GM12878 (cell line): ENCODE results near the gene FIZ1. TPM values are rescaled to one million over a fixed set of nuclear protein-coding genes. Genes with fewer than 3 reads are reported as not detected.

ENCODE experiments used
- ATAC-seq: fragments of 200-7000 bp; cut with Tn5 transposase; 3 replicates; pipeline ENCODE4 v1.9.1; 2020; ENCODE audit warnings: mild to moderate bottlenecking, moderate library complexity
- BruUV-seq: library from RNA; stranded (reverse); fragments of 400-500 nt; replicated peaks from 2 replicates; lab custom pipeline; 2021; lab: Mats Ljungman, UMichigan
- CTCF ChIA-PET: fragments of 300-600 bp; sonication (Branson Sonifier 250); formaldehyde crosslinking; extraction: SDS; loops from one replicate; lab custom pipeline; 2021; ENCODE audit warnings: inconsistent platforms; lab: Yijun Ruan, JAX
- POLR2A ChIA-PET: fragments of 350-600 bp; formaldehyde crosslinking; extraction: SDS; loops from one replicate; lab custom pipeline; 2021; ENCODE audit warnings: inconsistent platforms; lab: Charles Lee
- RAD21 ChIA-PET: fragments of 300-600 bp; sonication (Branson Sonifier 250); formaldehyde crosslinking; loops from one replicate; lab custom pipeline; 2023; ENCODE audit warnings: antibody characterized with exemption; ENCODE audit not compliant: unreplicated experiment; lab: Charles Lee
- SMC1A ChIA-PET: fragments of 300-600 bp; sonication (Branson Sonifier 250); formaldehyde crosslinking; loops from one replicate; lab custom pipeline; 2023; ENCODE audit not compliant: unreplicated experiment, uncharacterized antibody; lab: Charles Lee
- DNase-seq: peaks from one replicate; pipeline ENCODE4 v3.0.0-alpha.2; 2011; ENCODE audit warnings: low read depth, low spot score
- FAIRE-seq: peaks from 3 replicates; lab custom pipeline; 2011; peaks lifted over from hg19 to GRCh38; lab: Jason Lieb, UNC
- H2AFZ ChIP-seq: 2 replicates; pipeline ENCODE4 v1.6.0; 2011; ENCODE audit warnings: low read depth, low read length, control low read depth; ENCODE audit not compliant: control insufficient read depth
- H3K27ac ChIP-seq: 2 replicates; pipeline ENCODE4 v1.5.1; 2011; ENCODE audit warnings: control low read depth; ENCODE audit not compliant: control insufficient read depth, insufficient read depth
- H3K27me3 ChIP-seq, 2 experiments: replicated peaks in 1 of 2; 2 replicates each; pipeline versions ENCODE4 v1.6.0 to v1.6.1; 2011; ENCODE audit warnings: low read length in 1 of 2; ENCODE audit not compliant: control insufficient read depth in 2 of 2, insufficient read depth in 2 of 2
- H3K36me3 ChIP-seq, 2 experiments: 2 replicates each; pipeline ENCODE4 v1.5.1; 2011; ENCODE audit warnings: low read length in 1 of 2; ENCODE audit not compliant: control insufficient read depth in 2 of 2, insufficient read depth in 2 of 2
- H3K4me1 ChIP-seq: 2 replicates; pipeline ENCODE4 v1.6.1; 2011; ENCODE audit warnings: mild to moderate bottlenecking, low read length, moderate library complexity, mixed read lengths; ENCODE audit not compliant: control insufficient read depth, insufficient read depth
- H3K4me2 ChIP-seq: 2 replicates; pipeline ENCODE4 v1.6.0; 2011; ENCODE audit warnings: control low read depth; ENCODE audit not compliant: control insufficient read depth, insufficient read depth
- H3K4me3 ChIP-seq: fragments of 200-600 bp; sonication (generic); 2 replicates; pipeline ENCODE4 v1.5.1; 2016
- H3K79me2 ChIP-seq: 2 replicates; pipeline ENCODE4 v1.6.0; 2011; ENCODE audit warnings: low read length; ENCODE audit not compliant: control insufficient read depth, insufficient read depth
- H3K9ac ChIP-seq: 2 replicates; pipeline ENCODE4 v1.8.0; 2011; ENCODE audit warnings: low read length, control low read depth, mixed read lengths; ENCODE audit not compliant: control insufficient read depth, insufficient read depth
- H3K9me3 ChIP-seq: replicated peaks from 3 replicates; pipeline ENCODE4 v1.5.1; 2011; ENCODE audit warnings: mild to moderate bottlenecking, low read length; ENCODE audit not compliant: control insufficient read depth, insufficient read depth
- H4K20me1 ChIP-seq: 2 replicates; pipeline ENCODE4 v1.6.0; 2011; ENCODE audit not compliant: control insufficient read depth, insufficient read depth
- BCL11A ChIP-seq: IDR thresholded peaks from 2 replicates; pipeline ENCODE4 v1.6.1; 2011; ENCODE audit warnings: low read depth, low read length
- CBFB ChIP-seq: IDR thresholded peaks from 2 replicates; pipeline ENCODE4 v1.6.1; 2016; ENCODE audit warnings: antibody characterized with exemption, low read depth
- E2F4 ChIP-seq: IDR thresholded peaks from 2 replicates; pipeline ENCODE4 v1.6.1; 2012; ENCODE audit warnings: low read depth, low read length, improper control_type of control experiment
- EED ChIP-seq: sonication (generic); IDR thresholded peaks from 2 replicates; pipeline ENCODE4 v1.6.1; 2016; ENCODE audit warnings: antibody characterized with exemption, low read depth
- EP300 ChIP-seq, 2 experiments: fragments of 150-350 bp in 1 of 2; IDR thresholded peaks; 2 replicates each; pipeline ENCODE4 v1.6.1; 2011 to 2012; ENCODE audit warnings: low read depth in 2 of 2, low read length in 2 of 2, borderline replicate concordance in 1 of 2, improper control_type of control experiment in 1 of 2, inconsistent platforms in 1 of 2; ENCODE audit not compliant: control insufficient read depth in 1 of 2
- GABPA ChIP-seq: IDR thresholded peaks from 2 replicates; pipeline ENCODE4 v1.6.1; 2014; ENCODE audit warnings: antibody characterized with exemption, low read depth, mild to moderate bottlenecking, inconsistent platforms
- IRF4 ChIP-seq: IDR thresholded peaks from 2 replicates; pipeline ENCODE4 v1.6.1; 2011; ENCODE audit warnings: low read depth, low read length
- KDM1A ChIP-seq: fragments of 200-600 bp; sonication (generic); IDR thresholded peaks from 2 replicates; pipeline ENCODE4 v1.6.1; 2016; ENCODE audit warnings: borderline replicate concordance
- MYB ChIP-seq: fragments of 150-350 bp; IDR thresholded peaks from 2 replicates; pipeline ENCODE4 v1.6.1; 2014; ENCODE audit warnings: mild to moderate bottlenecking, low read depth, low read length, borderline replicate concordance
- NFIC ChIP-seq: IDR thresholded peaks from 2 replicates; pipeline ENCODE4 v1.6.1; 2012; ENCODE audit warnings: low read depth, mild to moderate bottlenecking, inconsistent platforms, low read length, moderate library complexity
- NR2F1 ChIP-seq: fragments of 450-650 bp; conservative IDR thresholded peaks from 2 replicates; pipeline ENCODE4 v1.6.1; 2017; ENCODE audit warnings: mild to moderate bottlenecking
- NRF1 ChIP-seq: conservative IDR thresholded peaks from 2 replicates; pipeline ENCODE4 v1.6.1; 2011; ENCODE audit warnings: mild to moderate bottlenecking, low read depth, low read length, improper control_type of control experiment
- RAD21 ChIP-seq: IDR thresholded peaks from 2 replicates; pipeline ENCODE4 v1.6.1; 2011; ENCODE audit warnings: mild to moderate bottlenecking, low read depth, low read length, moderate library complexity; ENCODE audit not compliant: insufficient read depth
- RELA ChIP-seq: fragments of 450-650 bp; IDR thresholded peaks from 2 replicates; pipeline ENCODE4 v1.8.0; 2014; ENCODE audit warnings: borderline replicate concordance; ENCODE audit not compliant: partially characterized antibody
- TAF1 ChIP-seq: IDR thresholded peaks from 2 replicates; pipeline ENCODE4 v1.6.1; 2011; ENCODE audit warnings: mild to moderate bottlenecking, low read depth, low read length, borderline replicate concordance
- TARDBP ChIP-seq: IDR thresholded peaks from 2 replicates; pipeline ENCODE4 v1.6.1; 2016; ENCODE audit warnings: borderline replicate concordance
- ZNF687 ChIP-seq: fragments of 450-650 bp; IDR thresholded peaks from 2 replicates; pipeline ENCODE4 v1.6.1; 2017; ENCODE audit warnings: mild to moderate bottlenecking, moderate library complexity
- WGBS: methylation state at CpG from one replicate; pipeline ENCODE4 v1.1.6; 2016; ENCODE audit warnings: low lambda C conversion rate; ENCODE audit not compliant: insufficient replicate concordance, insufficient coverage; ENCODE audit errors: missing lambda C conversion rate; 5-methylcytosine and 5-hydroxymethylcytosine counted together
- in situ Hi-C: fragments of 300-500 bp; cut with MboI; formaldehyde crosslinking; loops from 9 replicates; pipeline ENCODE4 v1.14.3; 2018; ENCODE audit warnings: mixed read lengths
- intact Hi-C: fragments of 100-400 bp; cut with micrococcal nuclease; formaldehyde crosslinking; loops from one replicate; pipeline ENCODE4 v1.14.2; 2022; ENCODE audit not compliant: unreplicated experiment
- polyA plus RNA-seq, 11 experiments: library from polyadenylated mRNA; depleted of rRNA in 4 of 11; unstranded in 6 of 11; stranded (reverse) in 5 of 11; fragments of >200 nt; fragmentation: Nextera tagmentation in 4 of 11; fragmentation: Illumina TruSeq in 1 of 11; extraction: Ambion mirVana in 4 of 11; extraction: Trizol in 1 of 11; gene quantifications; 1 replicate in 1 of 11; 2 replicates in 10 of 11; pipeline versions ENCODE4 v1.2.1 to v1.2.3, GENCODE V29; 2011 to 2016; ENCODE audit warnings: inconsistent platforms in 2 of 11, missing spikeins in 2 of 11, low read depth in 1 of 11
- total RNA-seq, 4 experiments: library from RNA; depleted of rRNA in 3 of 4; stranded (reverse); fragments of >200 nt in 3 of 4; fragmentation: Illumina TruSeq in 1 of 4; extraction: Trizol in 1 of 4; gene quantifications; 2 replicates each; pipeline versions ENCODE4 v1.2.1 to v1.2.3, GENCODE V29; 2013 to 2021

FIZ1 gene
- total and polyA plus RNA-seq, 10 of the 15 experiments (the other 5 are each of a cell fraction or from before 2014, with no cell fraction given): 0.60 to 16.8 (median 4.2) TPM

DNA sequence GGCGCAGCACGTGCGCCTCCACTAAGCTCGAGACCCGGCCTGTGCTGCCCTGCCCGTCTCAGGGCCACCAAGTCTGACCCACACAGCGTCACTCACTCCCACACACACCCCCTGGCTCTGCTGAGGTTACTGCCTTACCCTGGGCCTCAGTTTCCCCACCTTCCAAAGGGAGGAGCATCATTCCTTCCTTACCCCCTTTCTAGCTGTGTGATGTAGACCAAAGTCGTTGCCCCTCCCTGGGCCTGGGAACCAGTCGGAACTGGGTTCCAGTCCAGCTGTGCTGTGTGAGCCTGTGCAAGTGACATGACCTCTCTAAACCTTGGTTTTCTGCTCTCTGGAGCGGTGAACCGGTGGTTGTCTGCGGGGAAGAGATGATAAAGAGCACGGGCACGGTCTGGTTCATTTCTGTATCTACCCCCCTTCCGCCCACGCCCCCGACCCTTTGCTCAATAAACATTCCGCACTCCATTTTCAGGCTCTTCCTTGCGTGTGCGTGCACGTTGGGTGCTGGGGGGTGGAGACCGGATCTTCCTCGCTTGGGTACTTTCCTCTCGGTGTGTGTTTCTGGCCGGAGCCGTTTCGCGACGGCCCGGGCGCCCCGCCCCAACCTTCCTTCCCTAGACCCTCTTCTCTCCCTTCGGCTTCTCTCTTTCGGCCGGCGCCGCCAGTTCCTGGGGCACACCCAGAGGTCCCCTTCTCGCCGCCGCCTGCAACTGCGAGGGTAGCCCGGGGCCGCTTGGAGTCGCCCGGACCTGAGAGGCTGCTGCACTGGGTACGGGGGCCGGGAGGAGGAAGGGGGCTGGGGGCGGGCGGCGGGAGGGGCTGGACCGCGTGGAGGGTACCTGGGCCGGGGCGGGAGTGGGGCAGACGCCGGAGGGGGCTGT, 43.9 kb upstream of the FIZ1 start, which contains the start of gene ZNF581:
ZNF581 (plus strand) TSS at position 647 of the 884 bp plus-strand sequence. CDS start 923 bp downstream, outside the sequence.
- peak within 1 kb of the TSS; percentile 64 for H3K27ac ChIP-seq
- no peaks in the 10 kb centered on the region for H4K20me1 ChIP-seq
- H3K79me2 ChIP-seq: peaks cover 63% of the 10 kb centered on the region
- in situ Hi-C loops (no loop called here), intact Hi-C loops (loop anchor here (5.0 kb wide), 2 partner anchors 34 to 41 kb away; partner anchors contain the start of genes EPN1 and ZNF524)
- H3K9me3 ChIP-seq: no peaks in the 10 kb centered on the region
- ChIA-PET RAD21 (interaction anchor here (1.0 to 2.4 kb wide), 3 partner anchors 11 to 388 kb away, joined by 4 to 18 read pairs (median 10); partner anchors contain the start of gene U2AF2), CTCF (interaction anchor here (0.6 to 1.8 kb wide), 5 partner anchors 9 to 143 kb away, joined by 3 to 17 read pairs (median 3); no protein-coding TSS in a partner anchor), SMC1A (interaction anchor here (1.5 to 1.7 kb wide), 2 partner anchors 11 kb away, joined by 4 read pairs; partner anchors contain the start of gene U2AF2), POLR2A (interaction anchor here (0.8 to 2.1 kb wide), 9 partner anchors 8 to 167 kb away, joined by 3 to 11 read pairs (median 5); partner anchors contain the start of genes FIZ1, U2AF2, ZNF524 and ZNF628)
- ATAC-seq (peak; percentile 60), FAIRE-seq (no peak), DNase-seq (peak; percentile 59)
- no peaks in the 10 kb centered on the region for H3K27me3 ChIP-seq
- peak within 1 kb of the TSS; percentile 86 for H3K9ac ChIP-seq
- H3K4me2 ChIP-seq: peak within 1 kb of the TSS; percentile 97
- WGBS: 1% methylated on average over 32 of the region's 56 CpGs
- peak within 1 kb of the TSS; percentile 95 for H3K4me3 ChIP-seq
- peaks cover 36% of the 10 kb centered on the region for H3K4me1 ChIP-seq
- 0 out of 4 replicates have a peak, but pooled peaks cover 0 to 2% of the 10 kb centered on the region in 2 experiments for H3K36me3 ChIP-seq
- no TSS peak for BruUV-seq
- no peak within 1 kb of the TSS; the same call in 1 of the 2 replicates for H2AFZ ChIP-seq
- TF ChIP-seq NR2F1: peak; percentile 82
- TF ChIP-seq NRF1: no peak
- peak; percentile 90 for TF ChIP-seq GABPA
- no peak for TF ChIP-seq KDM1A
- 0 out of 4 replicates have a peak, but pooled peaks of 1 of the 2 experiments have one; percentile 4 for TF ChIP-seq EP300 (IDR thresholded peaks at IDR 0.05; ENCODE audit: borderline replicate concordance in 1 of 2, control insufficient read depth in 1 of 2, low read depth in 2 of 2, low read length in 2 of 2)
- TF ChIP-seq E2F4: no peak
- TF ChIP-seq MYB: no peak
- TF ChIP-seq RELA: peak; percentile 85
- 0 out of 2 replicates have a peak, but pooled peaks have one; percentile 14 for TF ChIP-seq BCL11A
- TF ChIP-seq ZNF687: no peak; the same call in 1 of the 2 replicates
- peak; percentile 75; the same call in 1 of the 2 replicates for TF ChIP-seq TAF1
- 0 out of 2 replicates have a peak, but pooled peaks have one; percentile 54 for TF ChIP-seq CBFB
- peak; percentile 15; the same call in 1 of the 2 replicates for TF ChIP-seq EED
- peak; percentile 51; the same call in 1 of the 2 replicates for TF ChIP-seq IRF4
- TF ChIP-seq NFIC: 0 out of 2 replicates have a peak, but pooled peaks have one; percentile 25
- no peak for TF ChIP-seq RAD21
- peak; percentile 61; the same call in 1 of the 2 replicates for TF ChIP-seq TARDBP
